HG02938 (cell line): ENCODE results near the gene ARRDC3.

Source experiments
- ATAC-seq: cut with Tn5 transposase; IDR thresholded peaks from one replicate; pipeline ENCODE4 v1.9.1; 2021; ENCODE audit warnings: mild to moderate bottlenecking, moderate library complexity; ENCODE audit not compliant: unreplicated experiment

The ARRDC3 gene

GRCh38 chr5:91318724-91319123, 64.4 kb downstream of the ARRDC3 start:
- ATAC-seq: no peak
